ENCODE results near the gene CYP11A1.
A peak's percentile ranks its signal among the peaks of the same experiment; 100 is the strongest.

Gene CYP11A1

DNA sequence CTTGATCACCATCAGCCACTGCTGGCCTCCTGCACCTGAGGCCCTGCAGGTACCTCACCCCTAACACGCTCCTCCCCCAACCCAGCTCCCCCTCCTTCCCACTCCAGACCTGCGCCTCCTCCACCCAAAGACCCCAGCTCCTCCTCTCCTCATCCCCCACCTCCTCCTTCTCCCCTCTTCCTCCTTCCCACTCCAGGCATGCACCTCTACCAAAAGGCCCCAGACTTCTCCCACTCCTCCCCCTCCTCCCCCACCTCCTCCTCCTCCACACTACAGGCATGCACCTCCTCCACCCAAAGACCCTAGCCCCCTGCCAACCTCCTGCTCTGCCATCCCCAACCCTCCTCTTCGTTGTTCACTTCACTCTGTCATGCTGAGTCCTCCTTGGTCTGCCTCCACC lies 42.7 kb downstream of the CYP11A1 start:
- no peak for TF ChIP-seq CTCF (IDR thresholded peaks at IDR 0.05; ENCODE audit: low read depth, low read length, missing control alignments)
- no peak for DNase-seq (ENCODE audit: low read depth)
- in situ Hi-C loops (cut with HindIII; ENCODE audit: low sequenced_read_pairs) = loop anchor here (25.0 kb wide), 1 partner anchor 337 kb away; the partner anchor contains the start of genes PML and STOML1
- no peak overlapping the region for H3K4me3 ChIP-seq (ENCODE audit: low read depth, low read length)

- DNase-seq (ENCODE audit: low read depth) = no peak
Observed at GRCh38 chr15:74322558-74323180, 44.8 kb downstream of the CYP11A1 start.

GRCh38 chr15:74320352-74321247 lies 46.8 kb downstream of the CYP11A1 start:
- TF ChIP-seq CTCF (IDR thresholded peaks at IDR 0.05; ENCODE audit: low read depth, low read length, missing control alignments) = peak; percentile 76
- in situ Hi-C loops (cut with HindIII; ENCODE audit: low sequenced_read_pairs) = loop anchor here (25.0 kb wide), 1 partner anchor 333 kb away; the partner anchor contains the start of genes PML and STOML1
- H3K4me3 ChIP-seq (ENCODE audit: low read depth, low read length) = no peak overlapping the region
- DNase-seq (ENCODE audit: low read depth) = no peak

More at GRCh38 chr15:74322558-74323180, 44.8 kb downstream of the CYP11A1 start:
- TF ChIP-seq CTCF (IDR thresholded peaks at IDR 0.05; ENCODE audit: low read depth, low read length, missing control alignments) = peak; percentile 88
- H3K4me3 ChIP-seq (ENCODE audit: low read depth, low read length) = no peak overlapping the region
- in situ Hi-C loops (cut with HindIII; ENCODE audit: low sequenced_read_pairs) = loop anchor here (25.0 kb wide), 1 partner anchor 335 kb away; the partner anchor contains the start of genes PML and STOML1

DNA sequence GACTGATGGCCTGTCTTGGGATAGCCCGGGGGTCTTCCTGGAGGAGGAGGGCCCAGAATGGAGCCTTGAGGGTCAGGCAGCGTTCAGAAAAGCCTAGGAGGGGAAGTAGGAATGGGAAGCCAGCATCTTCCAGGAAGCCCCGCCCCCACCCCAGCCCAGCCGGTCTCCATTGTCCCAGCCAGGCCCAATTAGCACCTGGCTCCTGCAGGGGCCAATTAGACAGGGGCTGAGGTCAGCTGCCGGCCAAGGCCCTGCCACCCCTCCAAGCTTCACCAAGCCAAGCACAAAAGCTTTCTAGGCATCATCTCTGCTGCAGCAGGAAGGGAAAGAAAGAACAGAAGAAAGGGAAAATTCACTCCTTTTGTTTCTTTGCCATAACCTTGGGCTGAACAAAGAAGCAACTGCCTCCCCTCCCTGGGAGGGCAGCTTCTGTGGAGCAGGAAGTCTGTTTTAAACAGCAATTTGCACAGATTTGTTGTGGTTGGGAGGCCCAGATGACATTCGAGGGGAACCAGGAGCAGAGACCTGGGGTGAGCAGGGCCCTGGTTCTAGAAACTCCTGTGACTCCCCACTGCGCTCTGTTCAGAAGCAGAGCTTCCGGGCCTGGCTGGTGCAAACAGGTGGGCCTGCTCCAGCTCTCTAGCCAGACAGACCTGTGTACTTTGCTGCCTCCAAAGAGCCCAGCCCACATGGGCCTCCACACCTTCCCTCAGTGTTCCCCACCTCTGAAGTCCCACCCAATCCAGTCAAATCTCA lies 47.7 kb downstream of the CYP11A1 start:
- no peak for DNase-seq (ENCODE audit: low read depth)
- in situ Hi-C loops (cut with HindIII; ENCODE audit: low sequenced_read_pairs) = loop anchor here (25.0 kb wide), 1 partner anchor 332 kb away; the partner anchor contains the start of genes PML and STOML1
- TF ChIP-seq CTCF (IDR thresholded peaks at IDR 0.05; ENCODE audit: low read depth, low read length, missing control alignments) = no peak
- H3K4me3 ChIP-seq (ENCODE audit: low read depth, low read length) = no peak overlapping the region

DNA sequence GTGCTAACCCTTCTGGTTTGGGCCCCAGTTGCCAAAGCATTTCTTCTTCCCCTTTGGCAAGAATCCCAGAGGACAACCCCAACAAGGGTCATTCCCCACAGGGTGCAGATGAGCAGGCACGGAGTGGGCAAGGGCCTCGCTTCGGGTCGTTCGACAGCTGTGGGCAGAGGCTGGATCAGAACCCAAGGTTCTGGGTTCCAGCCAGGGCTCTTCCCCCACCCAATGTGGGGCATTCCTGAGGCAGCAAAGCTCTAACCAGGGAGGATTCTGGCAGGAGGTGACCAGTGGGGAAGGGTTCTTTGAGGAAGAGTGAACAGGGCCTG lies 48.3 kb downstream of the CYP11A1 start:
- no peak for DNase-seq (ENCODE audit: low read depth)
- in situ Hi-C loops (cut with HindIII; ENCODE audit: low sequenced_read_pairs) = loop anchor here (25.0 kb wide), 1 partner anchor 332 kb away; the partner anchor contains the start of genes PML and STOML1
- no peak for TF ChIP-seq CTCF (IDR thresholded peaks at IDR 0.05; ENCODE audit: low read depth, low read length, missing control alignments)
- H3K4me3 ChIP-seq (ENCODE audit: low read depth, low read length) = no peak overlapping the region

All from astrocyte of the cerebellum (primary cell).